GM18870 (cell line): ENCODE measurements around the gene MAP2K7.
"Not testable (repeated sequence)": the region's sequence is repeated elsewhere in the genome, so short reads cannot be mapped to it uniquely, and the experiment has no call there.

Experiments used
- ATAC-seq: cut with Tn5 transposase; IDR thresholded peaks from one replicate; pipeline ENCODE4 v1.9.1; 2021; ENCODE audit warnings: moderate library complexity; ENCODE audit not compliant: unreplicated experiment

The MAP2K7 gene

DNA sequence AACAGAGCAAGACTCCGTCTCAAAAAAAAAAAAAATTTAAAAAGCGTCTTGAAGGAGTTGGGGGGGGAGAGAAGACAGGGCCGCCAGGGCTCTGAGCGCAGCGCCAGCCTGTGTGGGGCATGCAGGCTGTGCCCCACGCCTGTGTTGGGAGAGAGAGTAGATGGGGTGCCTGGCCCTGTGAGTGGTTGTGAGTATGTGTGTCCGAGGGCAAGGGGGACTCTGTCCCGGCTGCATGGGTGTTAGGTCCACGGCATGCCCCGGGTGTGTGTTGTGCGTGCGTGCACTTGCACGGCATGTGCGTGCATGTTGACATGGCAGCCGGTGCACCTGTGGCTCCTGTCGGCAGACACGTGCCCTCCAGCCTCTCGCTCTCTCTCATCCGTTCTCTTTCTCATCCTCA lies 3.4 kb downstream of the MAP2K7 start:
- ATAC-seq: no peak

DNA sequence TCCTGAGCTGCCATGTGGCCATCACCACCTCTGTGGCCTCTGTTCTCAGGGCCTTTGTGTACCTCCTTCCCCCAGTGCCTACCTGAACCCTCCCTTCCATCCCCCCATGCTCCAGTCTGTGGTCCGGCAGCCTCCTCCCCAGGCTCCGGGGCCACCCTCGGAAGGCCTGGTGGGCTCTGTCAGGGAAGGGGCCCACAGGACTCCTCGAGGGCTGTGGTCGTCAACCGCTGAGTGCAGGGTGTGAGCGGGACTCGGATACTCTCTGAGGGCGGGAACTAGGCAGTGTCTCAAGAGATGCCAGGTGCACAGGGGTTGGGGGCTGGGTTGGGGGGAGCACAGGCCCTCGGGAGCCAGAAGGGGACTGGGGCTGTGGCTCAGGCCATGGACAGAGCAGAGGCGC lies 3.9 kb downstream of the MAP2K7 start:
- ATAC-seq: no peak

DNA sequence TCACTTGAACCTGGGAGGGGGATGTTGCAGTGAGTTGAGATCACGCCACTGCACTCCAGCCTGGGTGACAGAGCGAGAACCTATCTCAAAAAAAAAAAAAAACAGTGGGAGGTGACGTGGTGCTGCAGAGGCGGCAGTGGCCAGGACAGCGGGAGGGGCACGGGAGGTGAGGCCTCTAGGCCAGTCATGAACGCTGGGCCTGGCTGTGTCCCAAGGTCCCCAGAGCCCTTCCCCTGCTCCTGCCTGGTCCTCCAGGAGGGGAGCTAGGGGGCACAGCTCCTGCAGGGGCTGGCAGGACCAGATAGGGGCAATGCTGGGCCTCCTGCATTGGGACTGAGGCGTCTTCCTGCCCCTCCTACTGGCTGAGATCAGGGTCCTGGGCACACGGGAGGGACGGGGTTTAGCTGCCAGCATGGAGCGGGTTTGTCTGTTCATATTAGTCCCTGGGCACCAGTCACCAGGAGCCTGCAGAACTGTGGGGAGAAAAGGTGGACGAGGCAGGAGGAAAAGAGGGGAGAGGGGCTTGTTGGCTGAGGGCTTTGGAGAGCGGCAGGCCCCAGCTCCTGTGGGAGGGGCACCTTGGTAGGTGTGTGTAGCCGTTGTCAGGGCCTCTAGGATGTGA lies 4.5 kb downstream of the MAP2K7 start:
- ATAC-seq: no peak

DNA sequence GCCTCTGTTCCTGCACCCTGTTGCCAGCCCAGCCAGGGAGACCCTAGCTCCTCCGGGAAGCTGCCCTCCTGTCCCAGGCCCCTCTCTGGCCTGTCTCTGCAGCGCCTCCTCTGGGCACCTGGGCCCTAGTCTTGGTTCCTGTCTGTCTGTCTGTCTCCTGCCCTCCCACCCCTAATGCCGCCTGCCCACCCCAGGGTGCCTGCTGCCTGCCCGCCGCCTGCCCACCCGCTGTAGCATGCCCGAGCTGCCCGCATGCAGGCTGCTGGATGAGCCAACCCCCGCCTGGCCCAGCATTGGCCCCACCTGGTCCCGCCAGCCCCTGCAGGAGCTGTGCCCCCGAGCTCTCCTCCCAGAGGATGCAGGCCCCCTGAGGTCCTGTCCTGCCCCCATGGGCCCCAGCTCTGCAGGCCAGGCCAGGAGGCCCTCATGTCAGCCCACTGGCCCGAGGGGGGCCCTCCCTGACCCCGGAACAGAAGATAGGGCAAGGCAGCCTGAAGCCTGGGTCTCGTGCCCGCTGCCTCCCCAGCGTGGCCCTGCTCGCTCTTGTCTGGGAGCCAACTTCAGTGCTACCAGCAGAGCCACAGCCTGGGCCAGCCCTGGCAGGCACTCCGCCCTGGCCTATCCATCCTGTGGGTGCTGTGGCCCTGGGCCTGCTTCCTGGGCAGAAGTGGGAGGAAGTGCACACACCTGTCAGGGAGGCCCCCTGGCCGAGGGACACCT lies 5.2 kb downstream of the MAP2K7 start:
- no peak for ATAC-seq

DNA sequence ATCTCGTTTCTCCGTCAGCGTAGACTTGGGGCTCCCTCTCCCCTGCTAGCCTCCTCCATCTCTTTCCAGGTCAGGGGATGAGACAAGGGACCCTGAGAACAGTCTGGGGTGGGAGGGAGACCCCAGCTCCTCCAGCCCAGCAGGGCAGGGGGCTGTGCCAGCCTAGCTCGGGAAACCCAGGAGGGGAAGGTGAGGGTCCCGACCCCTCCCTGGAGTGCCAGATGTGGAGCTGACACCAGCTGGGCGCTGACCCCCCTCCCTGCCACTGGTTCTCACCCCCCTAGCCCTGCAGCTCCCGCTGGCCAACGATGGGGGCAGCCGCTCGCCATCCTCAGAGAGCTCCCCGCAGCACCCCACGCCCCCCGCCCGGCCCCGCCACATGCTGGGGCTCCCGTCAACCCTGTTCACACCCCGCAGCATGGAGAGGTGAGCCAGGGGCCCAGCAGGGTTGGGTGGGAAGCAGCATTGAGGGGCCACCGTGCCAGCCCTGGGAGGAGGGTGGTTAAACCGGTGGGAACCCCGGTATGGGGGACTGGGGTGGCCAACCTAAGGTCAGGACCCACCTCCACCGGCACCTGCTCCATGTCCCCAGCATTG lies 5.9 kb downstream of the MAP2K7 start:
- no peak for ATAC-seq

DNA sequence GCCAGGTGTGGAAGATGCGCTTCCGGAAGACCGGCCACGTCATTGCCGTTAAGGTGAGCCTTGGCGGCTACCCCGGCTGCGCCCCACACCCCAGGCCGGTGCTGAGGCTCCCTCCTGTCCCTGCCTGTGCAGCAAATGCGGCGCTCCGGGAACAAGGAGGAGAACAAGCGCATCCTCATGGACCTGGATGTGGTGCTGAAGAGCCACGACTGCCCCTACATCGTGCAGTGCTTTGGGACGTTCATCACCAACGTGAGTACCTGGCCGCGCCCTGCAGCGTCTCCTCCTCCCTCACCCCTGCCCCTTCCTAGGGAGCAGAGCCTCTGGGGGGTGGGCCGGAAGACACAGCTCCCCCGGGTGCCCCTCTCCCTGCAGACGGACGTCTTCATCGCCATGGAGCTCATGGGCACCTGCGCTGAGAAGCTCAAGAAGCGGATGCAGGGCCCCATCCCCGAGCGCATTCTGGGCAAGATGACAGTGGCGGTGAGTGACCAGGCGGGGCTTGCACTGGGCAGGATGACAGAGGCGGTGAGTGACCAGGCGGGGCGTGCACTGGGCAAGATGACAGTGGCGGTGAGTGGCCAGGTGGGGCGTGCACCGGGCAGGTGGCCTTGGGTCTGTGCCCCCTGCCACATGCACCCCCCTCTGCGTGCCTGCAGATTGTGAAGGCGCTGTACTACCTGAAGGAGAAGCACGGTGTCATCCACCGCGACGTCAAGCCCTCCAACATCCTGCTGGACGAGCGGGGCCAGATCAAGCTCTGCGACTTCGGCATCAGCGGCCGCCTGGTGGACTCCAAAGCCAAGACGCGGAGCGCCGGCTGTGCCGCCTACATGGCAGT lies 6.9 kb downstream of the MAP2K7 start:
- no peak for ATAC-seq

DNA sequence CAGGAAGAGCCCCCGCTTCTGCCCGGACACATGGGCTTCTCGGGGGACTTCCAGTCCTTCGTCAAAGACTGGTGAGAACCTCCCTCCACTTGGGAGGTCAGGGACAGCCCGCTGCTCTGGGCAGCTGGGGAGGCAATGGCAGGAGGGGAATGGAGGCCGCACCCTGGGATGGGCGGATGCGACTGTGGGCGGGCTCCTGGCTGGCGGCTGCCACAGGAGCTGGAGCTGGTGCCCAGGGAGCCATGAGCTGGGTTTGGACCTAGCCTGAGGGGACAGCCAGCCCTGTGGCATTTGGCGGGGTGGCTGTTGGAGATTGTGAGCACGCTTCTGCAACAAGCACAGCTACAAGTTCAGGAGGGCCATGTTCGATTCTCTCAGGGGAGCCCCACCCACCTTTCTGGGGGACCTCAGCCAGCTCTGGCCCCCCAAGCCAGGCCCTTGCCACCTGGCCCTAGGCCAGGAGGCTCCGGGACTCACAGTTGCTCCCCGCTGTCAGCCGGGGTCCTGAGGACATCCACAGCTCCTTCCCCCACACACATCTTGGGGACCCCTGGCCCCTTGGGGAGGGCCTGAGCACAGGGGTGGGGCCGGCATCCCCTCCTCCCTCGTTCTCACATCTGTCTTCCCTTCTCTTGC lies 7.9 kb downstream of the MAP2K7 start:
- no peak for ATAC-seq

DNA sequence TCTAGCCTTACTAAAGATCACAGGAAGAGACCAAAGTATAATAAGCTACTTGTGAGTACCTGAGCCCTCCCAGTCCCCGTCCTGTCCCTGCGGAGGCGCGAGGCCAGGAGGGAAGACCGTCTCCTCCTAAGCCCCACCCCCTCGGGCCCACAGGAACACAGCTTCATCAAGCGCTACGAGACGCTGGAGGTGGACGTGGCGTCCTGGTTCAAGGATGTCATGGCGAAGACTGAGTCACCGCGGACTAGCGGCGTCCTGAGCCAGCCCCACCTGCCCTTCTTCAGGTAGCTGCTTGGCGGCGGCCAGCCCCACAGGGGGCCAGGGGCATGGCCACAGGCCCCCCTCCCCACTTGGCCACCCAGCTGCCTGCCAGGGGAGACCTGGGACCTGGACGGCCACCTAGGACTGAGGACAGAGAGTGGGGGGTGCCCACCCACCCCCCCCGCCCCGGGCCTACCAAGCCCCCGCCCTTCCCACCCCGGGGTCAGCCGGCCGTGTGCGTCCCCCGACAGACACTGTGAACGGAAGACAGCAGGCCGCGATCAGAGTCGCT lies 8.5 kb downstream of the MAP2K7 start:
- ATAC-seq: no peak

DNA sequence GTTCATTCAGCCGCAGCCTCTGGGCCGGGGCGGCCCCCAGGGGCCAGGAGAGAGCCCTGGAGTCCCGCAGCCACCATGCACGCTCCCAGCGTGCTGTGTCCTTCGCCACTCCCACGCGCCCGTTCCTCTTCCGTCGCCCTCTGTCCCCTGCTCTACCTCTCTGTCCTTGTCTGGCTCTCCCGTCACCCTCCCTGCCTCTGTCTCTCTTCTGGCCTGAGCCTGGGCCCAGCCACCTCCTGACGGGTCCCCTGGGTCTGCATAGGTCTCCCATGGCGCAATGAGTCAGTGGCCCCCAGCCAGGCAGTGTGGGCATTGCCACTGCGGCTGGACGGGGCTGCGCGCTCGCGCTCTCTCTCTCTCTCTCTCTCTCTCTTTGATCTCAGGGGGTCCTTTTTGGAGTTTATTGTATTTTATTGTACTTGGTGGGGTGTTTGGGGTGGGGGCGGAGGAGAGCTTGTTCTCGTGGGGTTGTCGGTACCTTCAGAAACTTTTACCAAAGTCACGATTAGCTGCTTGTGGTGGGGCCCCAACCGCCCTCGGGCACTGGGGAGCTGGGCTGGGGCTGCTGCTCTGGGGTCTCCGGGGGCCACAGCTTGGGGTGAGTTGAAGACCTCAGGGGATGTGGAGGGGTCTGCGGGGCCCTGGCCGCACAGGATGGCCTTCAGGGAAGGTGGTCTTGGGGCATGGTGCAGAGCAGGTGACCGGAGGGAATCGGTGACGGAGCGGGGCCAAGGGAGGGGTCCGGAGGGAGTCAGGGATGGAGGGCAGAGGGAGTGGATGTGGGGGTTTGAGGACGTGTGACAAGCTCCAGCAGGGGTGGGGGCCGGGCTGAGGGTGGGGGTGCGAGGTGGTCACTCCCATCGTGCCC lies 9.3 kb downstream of the MAP2K7 start:
- ATAC-seq: no peak

DNA sequence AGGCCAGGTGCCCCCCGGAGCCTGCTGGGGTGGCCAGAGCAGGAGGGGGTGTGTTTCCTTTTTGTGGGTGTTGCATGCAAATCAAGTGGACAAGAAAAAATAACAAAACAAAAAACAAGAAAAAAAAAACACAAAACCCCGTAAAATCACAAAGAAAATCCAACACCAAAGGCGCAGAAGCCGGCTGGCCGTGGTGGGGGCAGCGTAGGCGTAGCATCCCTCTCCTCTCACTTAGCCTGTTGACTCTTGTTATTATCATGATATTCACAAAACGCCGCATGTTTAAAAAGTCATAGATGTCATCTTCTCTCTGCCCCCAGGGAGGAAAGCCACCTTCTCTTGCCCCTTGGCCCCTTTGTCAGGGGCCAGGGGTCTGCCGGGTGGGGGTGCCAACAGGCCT lies 10.0 kb downstream of the MAP2K7 start:
- ATAC-seq: no peak

DNA sequence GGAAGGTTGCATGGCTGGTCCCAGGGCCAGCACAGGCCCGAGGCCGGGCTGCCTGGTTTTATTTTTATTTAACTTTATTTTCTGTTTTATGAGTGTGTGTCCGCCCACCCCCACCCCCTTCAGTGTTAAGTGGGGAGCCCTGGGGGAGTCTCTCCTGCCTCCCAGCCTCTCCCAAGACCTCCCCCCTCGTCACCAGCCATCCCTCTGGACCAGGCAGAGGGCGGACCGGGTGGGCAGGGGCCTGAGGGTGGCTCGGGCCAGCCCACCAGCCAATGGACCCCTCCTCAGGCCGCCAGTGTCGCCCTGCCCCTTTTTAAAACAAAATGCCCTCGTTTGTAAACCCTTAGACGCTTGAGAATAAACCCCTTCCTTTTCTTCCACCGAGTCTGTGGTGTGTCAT lies 10.4 kb downstream of the MAP2K7 start:
- ATAC-seq: no peak

DNA sequence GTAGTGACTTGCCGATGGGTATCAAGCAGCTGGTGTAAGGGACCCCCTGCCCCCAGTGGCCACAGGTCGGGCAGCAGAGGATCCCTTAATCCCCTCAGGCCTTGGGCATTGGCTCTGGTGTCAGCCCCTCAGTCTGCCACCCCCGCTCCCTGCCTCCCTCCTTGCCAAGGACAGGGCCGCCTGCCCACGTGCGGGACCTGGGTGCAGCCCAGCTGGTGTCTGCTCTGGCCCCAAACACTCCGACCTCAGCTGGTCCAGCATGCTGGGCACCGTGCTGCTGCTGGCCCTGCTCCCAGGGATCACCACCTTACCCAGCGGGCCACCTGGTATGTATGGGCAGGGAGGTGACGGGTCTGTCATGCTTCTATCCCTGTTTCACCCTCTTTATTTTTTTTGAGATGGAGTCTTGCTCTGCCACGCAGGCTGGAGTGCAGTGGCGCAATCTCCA lies 10.9 kb downstream of the MAP2K7 start, which contains the start of gene TGFBR3L:
Gene TGFBR3L (plus strand): TSS at position 233 of the 448 bp plus-strand sequence.
- no peak for ATAC-seq

DNA sequence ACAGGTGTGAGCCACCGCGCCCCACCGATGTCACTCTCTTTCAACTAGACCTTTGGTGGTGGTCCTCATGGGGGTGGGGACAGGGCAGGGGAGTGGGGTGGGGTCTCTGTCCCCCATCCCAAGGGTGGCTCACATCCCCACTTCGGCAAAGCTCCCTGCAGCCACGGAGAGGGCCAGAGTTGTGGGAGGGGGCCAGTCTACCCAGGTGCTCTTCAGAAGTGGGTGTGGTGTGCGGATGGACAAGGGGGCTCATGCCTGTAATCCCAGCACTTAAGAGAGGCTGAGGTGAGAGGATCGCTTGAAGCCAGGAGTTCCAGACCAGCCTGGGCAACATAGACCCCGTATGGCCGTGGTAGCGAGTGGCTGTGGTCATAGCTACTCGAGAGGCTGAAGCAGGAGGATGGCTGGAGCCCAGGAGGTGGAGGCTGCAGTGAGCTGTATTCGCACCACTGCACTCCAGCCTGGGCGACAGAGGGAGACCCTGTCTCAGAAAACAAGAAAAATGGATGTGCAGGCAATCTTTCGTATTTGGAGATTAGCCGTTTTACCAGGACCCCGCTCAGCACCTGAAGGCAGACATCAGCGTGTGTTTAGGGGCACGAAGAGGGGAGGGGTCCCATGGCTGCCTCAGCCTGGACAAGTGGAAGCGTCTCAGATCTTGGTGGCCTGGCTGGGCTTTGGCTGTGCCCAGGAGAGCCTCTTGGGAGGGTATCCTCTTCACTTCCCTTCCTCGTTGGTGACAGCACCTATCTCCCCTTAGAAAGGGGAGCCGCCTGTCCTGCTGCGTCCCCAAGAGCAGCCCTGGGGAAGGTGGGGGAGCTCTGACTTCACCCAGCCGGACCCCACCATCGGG lies 11.8 kb downstream of the MAP2K7 start:
- no peak for ATAC-seq

DNA sequence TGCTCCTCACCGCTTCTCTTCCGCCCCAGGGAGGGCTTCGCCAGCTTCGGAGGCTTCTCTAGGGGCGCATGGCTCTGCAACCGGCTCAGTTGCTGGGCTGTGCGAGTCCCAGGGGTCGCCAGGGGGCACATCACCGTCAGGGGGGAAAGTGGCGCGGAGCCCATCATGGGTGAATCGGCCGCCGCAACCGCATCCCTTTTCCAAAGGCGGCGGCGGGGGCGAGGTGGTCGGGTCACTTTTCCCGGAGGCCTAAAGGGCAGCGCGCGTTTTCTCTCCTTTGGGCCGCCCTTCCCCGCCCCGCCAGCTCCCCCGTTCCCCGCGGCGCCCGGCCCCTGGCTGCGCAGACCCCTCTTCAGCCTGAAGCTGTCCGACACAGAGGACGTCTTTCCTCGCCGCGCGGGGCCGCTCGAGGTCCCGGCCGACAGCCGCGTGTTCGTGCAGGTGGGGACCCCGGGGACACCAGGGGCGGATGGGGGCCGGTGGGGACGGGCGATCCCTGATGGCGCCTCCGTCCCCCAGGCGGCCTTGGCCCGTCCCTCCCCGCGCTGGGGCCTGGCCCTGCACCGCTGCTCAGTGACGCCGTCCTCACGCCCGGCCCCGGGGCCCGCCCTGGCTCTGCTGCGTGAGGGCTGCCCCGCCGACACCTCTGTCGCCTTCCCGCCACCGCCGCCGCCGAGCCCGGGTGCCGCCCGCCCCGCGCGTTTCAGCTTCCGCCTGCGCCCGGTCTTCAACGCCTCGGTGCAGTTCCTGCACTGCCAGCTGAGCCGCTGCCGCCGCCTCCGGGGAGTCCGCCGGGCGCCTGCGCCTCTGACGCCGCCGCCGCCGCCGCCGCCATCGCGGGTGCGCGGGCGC lies 12.7 kb downstream of the MAP2K7 start:
- no peak for ATAC-seq

DNA sequence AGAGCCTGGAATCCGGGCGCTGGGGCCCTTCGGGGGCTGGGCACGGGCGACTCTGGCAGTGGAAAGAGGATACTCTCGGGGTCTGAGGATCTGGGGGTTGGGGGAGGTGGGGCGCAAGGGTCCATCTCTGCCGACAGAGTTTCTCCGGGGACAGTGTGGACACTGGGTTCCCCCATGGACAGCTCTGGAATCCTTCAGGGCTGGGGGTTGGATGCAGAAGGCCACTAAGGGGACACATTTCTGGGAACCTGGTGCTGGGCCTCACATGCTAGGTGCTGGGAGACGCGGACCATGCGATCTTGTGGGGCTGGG lies 13.2 kb downstream of the MAP2K7 start:
- no peak for ATAC-seq

DNA sequence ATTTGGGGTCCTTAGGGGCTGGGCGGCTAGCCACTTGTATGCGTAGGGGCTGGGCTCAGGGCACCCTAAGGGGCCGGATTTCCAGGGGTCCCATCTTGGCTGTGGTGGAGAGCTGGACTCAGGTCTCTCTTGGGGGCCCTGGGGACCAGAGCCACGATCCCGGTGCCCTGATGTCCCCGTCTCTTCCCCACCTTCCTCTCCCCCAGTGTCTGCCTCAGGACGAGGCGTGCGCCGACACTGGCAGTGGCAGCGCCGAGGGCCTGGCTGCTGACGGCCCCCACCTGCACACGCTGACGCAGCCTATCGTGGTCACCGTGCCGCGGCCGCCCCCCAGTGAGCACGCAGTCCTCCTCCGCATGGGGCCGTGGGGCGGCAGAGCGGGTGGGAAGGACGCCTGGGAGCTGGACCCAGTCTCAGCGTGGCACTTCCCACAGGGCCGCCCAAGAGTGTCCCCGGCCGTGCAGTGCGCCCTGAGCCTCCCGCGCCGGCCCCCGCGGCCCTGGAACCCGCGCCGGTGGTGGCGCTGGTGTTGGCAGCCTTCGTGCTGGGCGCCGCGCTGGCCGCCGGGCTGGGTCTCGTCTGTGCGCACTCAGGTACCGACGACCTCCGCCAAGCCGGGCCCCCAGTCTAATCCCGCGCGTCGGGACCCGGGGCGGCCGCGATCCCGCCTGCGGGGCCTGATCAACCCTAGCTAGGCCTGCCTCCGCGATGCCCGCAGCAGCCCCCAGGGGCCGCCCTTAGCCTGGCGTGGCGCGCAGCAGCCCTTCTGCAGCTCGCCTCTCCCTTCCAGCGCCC lies 13.8 kb downstream of the MAP2K7 start:
- ATAC-seq: no peak

DNA sequence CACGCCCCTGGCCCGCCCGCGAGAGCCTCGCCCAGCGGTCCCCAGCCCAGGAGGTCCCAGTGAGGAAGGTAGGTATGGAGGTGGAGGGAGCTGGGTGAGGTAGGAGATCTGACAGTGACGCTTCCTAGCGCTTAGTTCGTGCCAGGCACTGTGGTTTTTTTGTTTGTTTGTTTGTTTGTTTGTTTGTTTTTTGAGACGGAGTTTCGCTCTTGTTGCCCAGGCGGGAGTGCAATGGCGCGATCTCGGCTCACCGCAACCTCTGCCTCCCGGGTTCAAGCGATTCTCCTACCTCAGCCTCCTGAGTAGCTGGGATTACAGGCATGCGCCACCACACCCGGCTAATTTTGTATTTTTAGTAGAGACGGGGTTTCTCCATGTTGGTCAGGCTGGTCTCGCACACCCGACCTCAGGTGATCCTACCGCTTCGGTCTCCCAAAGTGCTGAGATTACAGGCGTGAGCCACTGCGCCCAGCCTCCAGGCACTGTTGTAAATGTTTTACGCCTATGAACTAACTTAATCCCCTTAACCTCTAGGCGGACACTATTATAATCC lies 14.5 kb downstream of the MAP2K7 start:
- ATAC-seq: not testable (repeated sequence)
